GM23338 (cell line): Measurements from ENCODE around the gene ARPC5. TPM values are rescaled to one million over a fixed set of nuclear protein-coding genes. Genes with fewer than 3 reads are reported as not detected.

ENCODE experiments used
- ATAC-seq: fragments of 200-7000 bp; cut with Tn5 transposase; 3 replicates; pipeline ENCODE4 v1.9.1; 2020
- DNase-seq: peaks from one replicate; pipeline ENCODE4 v3.0.0-alpha.2; 2015; ENCODE audit warnings: low spot score
- H2AFZ ChIP-seq: fragments of 200-600 bp; sonication (generic); 2 replicates; pipeline ENCODE4 v1.8.0; 2016; ENCODE audit warnings: antibody characterized with exemption, mild to moderate bottlenecking, moderate library complexity
- H3F3A ChIP-seq: fragments of 200-600 bp; sonication (generic); replicated peaks from 2 replicates; pipeline ENCODE4 v1.8.0; 2017; ENCODE audit warnings: antibody characterized with exemption, mixed run types, low read depth
- H3K27ac ChIP-seq: fragments of 200-600 bp; sonication (generic); 2 replicates; pipeline ENCODE4 v1.6.1; 2016; ENCODE audit warnings: low read depth
- H3K27me3 ChIP-seq: fragments of 200-600 bp; sonication (generic); 2 replicates; pipeline ENCODE4 v1.8.0; 2016; ENCODE audit warnings: mild to moderate bottlenecking, mixed run types, moderate library complexity; ENCODE audit not compliant: insufficient read depth
- H3K36me3 ChIP-seq: fragments of 200-600 bp; sonication (generic); 2 replicates; pipeline ENCODE4 v1.8.0; 2016; ENCODE audit warnings: mild to moderate bottlenecking; ENCODE audit not compliant: insufficient read depth
- H3K4me1 ChIP-seq: fragments of 200-600 bp; sonication (generic); 2 replicates; pipeline ENCODE4 v1.8.0; 2016; ENCODE audit warnings: mild to moderate bottlenecking, moderate library complexity; ENCODE audit not compliant: insufficient read depth
- H3K4me2 ChIP-seq: fragments of 200-600 bp; sonication (generic); 2 replicates; pipeline ENCODE4 v1.7.1; 2017; ENCODE audit warnings: mixed run types
- H3K4me3 ChIP-seq: fragments of 200-600 bp; sonication (generic); 2 replicates; pipeline ENCODE4 v1.6.1; 2016; ENCODE audit warnings: mixed run types
- H3K79me2 ChIP-seq: fragments of 200-600 bp; sonication (generic); replicated peaks from 2 replicates; pipeline ENCODE4 v1.8.0; 2017; ENCODE audit warnings: mild to moderate bottlenecking; ENCODE audit not compliant: insufficient read depth
- H3K9me2 ChIP-seq: fragments of 200-600 bp; sonication (generic); 2 replicates; pipeline ENCODE4 v1.8.0; 2017; ENCODE audit not compliant: insufficient read depth
- H4K20me1 ChIP-seq: fragments of 200-600 bp; sonication (generic); replicated peaks from 2 replicates; pipeline ENCODE4 v1.8.0; 2017; ENCODE audit warnings: mild to moderate bottlenecking; ENCODE audit not compliant: insufficient read depth
- H3K27ac Mint-ChIP-seq: 2 replicates; pipeline ENCODE4 v1.8.0; 2020; ENCODE audit warnings: inconsistent platforms, mild to moderate bottlenecking, moderate library complexity, mixed read lengths
- H3K27me3 Mint-ChIP-seq: 3 replicates; pipeline ENCODE4 v1.8.0; 2022; ENCODE audit warnings: low read depth, mild to moderate bottlenecking, moderate library complexity, mixed read lengths, inconsistent platforms; ENCODE audit not compliant: insufficient read depth, poor library complexity
- H3K36me3 Mint-ChIP-seq: 3 replicates; pipeline ENCODE4 v1.8.0; 2021; ENCODE audit warnings: low read depth, mild to moderate bottlenecking, inconsistent platforms, moderate library complexity, mixed read lengths
- H3K4me1 Mint-ChIP-seq: 3 replicates; pipeline ENCODE4 v1.8.0; 2020; ENCODE audit warnings: mild to moderate bottlenecking, inconsistent platforms, mixed read lengths
- H3K4me3 Mint-ChIP-seq: 3 replicates; pipeline ENCODE4 v1.8.0; 2021; ENCODE audit warnings: moderate library complexity, mild to moderate bottlenecking, inconsistent platforms, mixed read lengths
- H3K9me3 Mint-ChIP-seq: 3 replicates; pipeline ENCODE4 v1.8.0; 2020; ENCODE audit warnings: moderate library complexity, mild to moderate bottlenecking, inconsistent platforms, mixed read lengths
- CREB1 ChIP-seq: fragments of 250-450 bp; sonication (Bioruptor Pico); IDR thresholded peaks from 2 replicates; pipeline ENCODE4 v1.5.0; 2020; ENCODE audit warnings: low read depth, mild to moderate bottlenecking, moderate library complexity
- EZH2 ChIP-seq: fragments of 200-600 bp; sonication (generic); IDR thresholded peaks from one replicate; pipeline ENCODE4 v1.8.0; 2017; ENCODE audit warnings: antibody characterized with exemption, mild to moderate bottlenecking, low read depth; ENCODE audit not compliant: unreplicated experiment
- JUNB ChIP-seq: IDR thresholded peaks from one replicate; pipeline ENCODE4 v1.6.1; 2016; ENCODE audit warnings: antibody characterized with exemption; ENCODE audit not compliant: unreplicated experiment
- NANOG ChIP-seq: IDR thresholded peaks from 2 replicates; pipeline ENCODE4 v1.6.1; 2016; ENCODE audit warnings: antibody characterized with exemption, borderline replicate concordance
- POLR2AphosphoS5 ChIP-seq: IDR thresholded peaks from 2 replicates; pipeline ENCODE4 v1.6.1; 2016; ENCODE audit warnings: antibody characterized with exemption, low read depth
- STAT1 ChIP-seq: IDR thresholded peaks from one replicate; pipeline ENCODE4 v1.6.1; 2016; ENCODE audit warnings: antibody characterized with exemption; ENCODE audit not compliant: unreplicated experiment
- ZNF114 ChIP-seq: fragments of 250-450 bp; sonication (Bioruptor Pico); IDR thresholded peaks from 2 replicates; pipeline ENCODE4 v1.5.0; 2020; ENCODE audit warnings: mild to moderate bottlenecking, moderate library complexity
- ZNF331 ChIP-seq: fragments of 250-450 bp; sonication (Bioruptor Pico); IDR thresholded peaks from 2 replicates; pipeline ENCODE4 v1.5.0; 2020; ENCODE audit warnings: low read depth, mild to moderate bottlenecking, moderate library complexity
- polyA plus RNA-seq: library from polyadenylated mRNA; unstranded; fragments of >200 nt; fragmentation: Nextera tagmentation; extraction: Ambion mirVana; gene quantifications from 2 replicates; pipeline ENCODE4 v1.2.1, GENCODE V29; 2016
- total RNA-seq: library from RNA; depleted of rRNA; stranded (reverse); fragments of >200 nt; shearing (Covaris generic); gene quantifications from 2 replicates; pipeline ENCODE4 v1.2.3, GENCODE V29; 2014
- TF ChIP-seq, protein P1 (sequence below): fragments of 250-450 bp; sonication (Bioruptor Pico); IDR thresholded peaks from 2 replicates; pipeline ENCODE4 v1.5.0; 2020; ENCODE audit warnings: mild to moderate bottlenecking, moderate library complexity
- TF ChIP-seq, protein P2 (sequence below): IDR thresholded peaks from one replicate; pipeline ENCODE4 v1.6.1; 2018; ENCODE audit warnings: antibody characterized with exemption; ENCODE audit not compliant: unreplicated experiment

ARPC5 gene
- total and polyA plus RNA-seq, 2 experiments from 2014 or later, result 75.4 to 98.9 TPM

DNA sequence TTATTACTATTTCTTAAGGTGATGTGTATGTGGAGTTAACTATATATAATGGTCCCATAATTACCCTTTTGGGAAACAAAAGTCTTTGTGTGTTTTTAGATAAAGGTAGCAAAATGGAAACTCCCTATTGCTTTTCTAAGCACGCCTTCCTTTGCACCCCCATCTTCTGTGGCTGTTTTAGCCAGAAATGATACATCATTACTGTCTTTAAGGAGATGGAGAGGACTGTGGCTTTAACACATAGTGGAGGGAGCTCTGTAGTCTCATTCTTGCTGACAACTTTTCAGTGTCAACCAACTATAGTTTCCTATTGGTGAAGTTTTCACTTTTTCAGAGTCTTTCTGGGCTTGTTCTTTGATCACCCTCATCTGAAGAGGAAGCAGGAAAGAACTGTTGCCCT is 16.5 kb upstream of the ARPC5 start:
- Mint-ChIP-seq H3K27me3 (no peaks in the 10 kb centered on the region), H3K9me3 (no peaks in the 10 kb centered on the region), H3K4me1 (peaks cover 6% of the 10 kb centered on the region; the same call in 2 of the 3 replicates), H3K4me3 (no peak overlapping the region), H3K36me3 (peaks cover 3% of the 10 kb centered on the region; the same call in 1 of the 3 replicates), H3K27ac (no peak overlapping the region)
- no peak for DNase-seq
- no peak overlapping the region for H3K4me2 ChIP-seq
- H3K27me3 ChIP-seq, result no peaks in the 10 kb centered on the region
- TF ChIP-seq ZNF331 (CRISPR knock-in tag) (no peak), ZNF114 (CRISPR knock-in tag) (no peak), POLR2AphosphoS5 (no peak), CREB1 (CRISPR knock-in tag) (no peak), JUNB (no peak), NANOG (no peak), EZH2 (no peak), STAT1 (no peak)
- TF ChIP-seq, protein P1, sequence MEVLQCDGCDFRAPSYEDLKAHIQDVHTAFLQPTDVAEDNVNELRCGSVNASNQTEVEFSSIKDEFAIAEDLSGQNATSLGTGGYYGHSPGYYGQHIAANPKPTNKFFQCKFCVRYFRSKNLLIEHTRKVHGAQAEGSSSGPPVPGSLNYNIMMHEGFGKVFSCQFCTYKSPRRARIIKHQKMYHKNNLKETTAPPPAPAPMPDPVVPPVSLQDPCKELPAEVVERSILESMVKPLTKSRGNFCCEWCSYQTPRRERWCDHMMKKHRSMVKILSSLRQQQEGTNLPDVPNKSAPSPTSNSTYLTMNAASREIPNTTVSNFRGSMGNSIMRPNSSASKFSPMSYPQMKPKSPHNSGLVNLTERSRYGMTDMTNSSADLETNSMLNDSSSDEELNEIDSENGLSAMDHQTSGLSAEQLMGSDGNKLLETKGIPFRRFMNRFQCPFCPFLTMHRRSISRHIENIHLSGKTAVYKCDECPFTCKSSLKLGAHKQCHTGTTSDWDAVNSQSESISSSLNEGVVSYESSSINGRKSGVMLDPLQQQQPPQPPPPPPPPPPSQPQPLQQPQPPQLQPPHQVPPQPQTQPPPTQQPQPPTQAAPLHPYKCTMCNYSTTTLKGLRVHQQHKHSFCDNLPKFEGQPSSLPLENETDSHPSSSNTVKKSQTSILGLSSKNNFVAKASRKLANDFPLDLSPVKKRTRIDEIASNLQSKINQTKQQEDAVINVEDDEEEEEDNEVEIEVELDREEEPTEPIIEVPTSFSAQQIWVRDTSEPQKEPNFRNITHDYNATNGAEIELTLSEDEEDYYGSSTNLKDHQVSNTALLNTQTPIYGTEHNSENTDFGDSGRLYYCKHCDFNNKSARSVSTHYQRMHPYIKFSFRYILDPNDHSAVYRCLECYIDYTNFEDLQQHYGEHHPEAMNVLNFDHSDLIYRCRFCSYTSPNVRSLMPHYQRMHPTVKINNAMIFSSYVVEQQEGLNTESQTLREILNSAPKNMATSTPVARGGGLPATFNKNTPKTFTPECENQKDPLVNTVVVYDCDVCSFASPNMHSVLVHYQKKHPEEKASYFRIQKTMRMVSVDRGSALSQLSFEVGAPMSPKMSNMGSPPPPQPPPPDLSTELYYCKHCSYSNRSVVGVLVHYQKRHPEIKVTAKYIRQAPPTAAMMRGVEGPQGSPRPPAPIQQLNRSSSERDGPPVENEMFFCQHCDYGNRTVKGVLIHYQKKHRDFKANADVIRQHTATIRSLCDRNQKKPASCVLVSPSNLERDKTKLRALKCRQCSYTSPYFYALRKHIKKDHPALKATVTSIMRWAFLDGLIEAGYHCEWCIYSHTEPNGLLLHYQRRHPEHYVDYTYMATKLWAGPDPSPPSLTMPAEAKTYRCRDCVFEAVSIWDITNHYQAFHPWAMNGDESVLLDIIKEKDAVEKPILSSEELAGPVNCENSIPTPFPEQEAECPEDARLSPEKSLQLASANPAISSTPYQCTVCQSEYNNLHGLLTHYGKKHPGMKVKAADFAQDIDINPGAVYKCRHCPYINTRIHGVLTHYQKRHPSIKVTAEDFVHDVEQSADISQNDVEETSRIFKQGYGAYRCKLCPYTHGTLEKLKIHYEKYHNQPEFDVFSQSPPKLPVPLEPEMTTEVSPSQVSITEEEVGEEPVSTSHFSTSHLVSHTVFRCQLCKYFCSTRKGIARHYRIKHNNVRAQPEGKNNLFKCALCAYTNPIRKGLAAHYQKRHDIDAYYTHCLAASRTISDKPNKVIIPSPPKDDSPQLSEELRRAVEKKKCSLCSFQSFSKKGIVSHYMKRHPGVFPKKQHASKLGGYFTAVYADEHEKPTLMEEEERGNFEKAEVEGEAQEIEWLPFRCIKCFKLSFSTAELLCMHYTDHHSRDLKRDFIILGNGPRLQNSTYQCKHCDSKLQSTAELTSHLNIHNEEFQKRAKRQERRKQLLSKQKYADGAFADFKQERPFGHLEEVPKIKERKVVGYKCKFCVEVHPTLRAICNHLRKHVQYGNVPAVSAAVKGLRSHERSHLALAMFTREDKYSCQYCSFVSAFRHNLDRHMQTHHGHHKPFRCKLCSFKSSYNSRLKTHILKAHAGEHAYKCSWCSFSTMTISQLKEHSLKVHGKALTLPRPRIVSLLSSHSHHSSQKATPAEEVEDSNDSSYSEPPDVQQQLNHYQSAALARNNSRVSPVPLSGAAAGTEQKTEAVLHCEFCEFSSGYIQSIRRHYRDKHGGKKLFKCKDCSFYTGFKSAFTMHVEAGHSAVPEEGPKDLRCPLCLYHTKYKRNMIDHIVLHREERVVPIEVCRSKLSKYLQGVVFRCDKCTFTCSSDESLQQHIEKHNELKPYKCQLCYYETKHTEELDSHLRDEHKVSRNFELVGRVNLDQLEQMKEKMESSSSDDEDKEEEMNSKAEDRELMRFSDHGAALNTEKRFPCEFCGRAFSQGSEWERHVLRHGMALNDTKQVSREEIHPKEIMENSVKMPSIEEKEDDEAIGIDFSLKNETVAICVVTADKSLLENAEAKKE (CRISPR knock-in tag), result no peak
- TF ChIP-seq, protein P2, sequence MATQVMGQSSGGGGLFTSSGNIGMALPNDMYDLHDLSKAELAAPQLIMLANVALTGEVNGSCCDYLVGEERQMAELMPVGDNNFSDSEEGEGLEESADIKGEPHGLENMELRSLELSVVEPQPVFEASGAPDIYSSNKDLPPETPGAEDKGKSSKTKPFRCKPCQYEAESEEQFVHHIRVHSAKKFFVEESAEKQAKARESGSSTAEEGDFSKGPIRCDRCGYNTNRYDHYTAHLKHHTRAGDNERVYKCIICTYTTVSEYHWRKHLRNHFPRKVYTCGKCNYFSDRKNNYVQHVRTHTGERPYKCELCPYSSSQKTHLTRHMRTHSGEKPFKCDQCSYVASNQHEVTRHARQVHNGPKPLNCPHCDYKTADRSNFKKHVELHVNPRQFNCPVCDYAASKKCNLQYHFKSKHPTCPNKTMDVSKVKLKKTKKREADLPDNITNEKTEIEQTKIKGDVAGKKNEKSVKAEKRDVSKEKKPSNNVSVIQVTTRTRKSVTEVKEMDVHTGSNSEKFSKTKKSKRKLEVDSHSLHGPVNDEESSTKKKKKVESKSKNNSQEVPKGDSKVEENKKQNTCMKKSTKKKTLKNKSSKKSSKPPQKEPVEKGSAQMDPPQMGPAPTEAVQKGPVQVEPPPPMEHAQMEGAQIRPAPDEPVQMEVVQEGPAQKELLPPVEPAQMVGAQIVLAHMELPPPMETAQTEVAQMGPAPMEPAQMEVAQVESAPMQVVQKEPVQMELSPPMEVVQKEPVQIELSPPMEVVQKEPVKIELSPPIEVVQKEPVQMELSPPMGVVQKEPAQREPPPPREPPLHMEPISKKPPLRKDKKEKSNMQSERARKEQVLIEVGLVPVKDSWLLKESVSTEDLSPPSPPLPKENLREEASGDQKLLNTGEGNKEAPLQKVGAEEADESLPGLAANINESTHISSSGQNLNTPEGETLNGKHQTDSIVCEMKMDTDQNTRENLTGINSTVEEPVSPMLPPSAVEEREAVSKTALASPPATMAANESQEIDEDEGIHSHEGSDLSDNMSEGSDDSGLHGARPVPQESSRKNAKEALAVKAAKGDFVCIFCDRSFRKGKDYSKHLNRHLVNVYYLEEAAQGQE, result no peak
- no peak for ATAC-seq
- H3K4me1 ChIP-seq, result no peaks in the 10 kb centered on the region
- no peak overlapping the region for H2AFZ ChIP-seq
- H3K9me2 ChIP-seq, result 0 out of 2 replicates have a peak, but pooled peaks cover 2% of the 10 kb centered on the region
- no peaks in the 10 kb centered on the region for H3K36me3 ChIP-seq
- H3F3A ChIP-seq, result no peaks in the 10 kb centered on the region
- H3K4me3 ChIP-seq, result no peak overlapping the region
- no peak overlapping the region for H3K27ac ChIP-seq
- H3K79me2 ChIP-seq, result no peaks in the 10 kb centered on the region
- H4K20me1 ChIP-seq, result no peaks in the 10 kb centered on the region
